Muscle layer of duodenum (tissue), 2 donors: ENCODE data around the gene KCNN4.

Experiments
- H3K27ac ChIP-seq: one replicate; pipeline ENCODE4 v1.7.0; 2013; ENCODE audit warnings: mild to moderate bottlenecking, low read length
- H3K27me3 ChIP-seq: one replicate; pipeline ENCODE4 v1.7.0; 2013; ENCODE audit warnings: low read depth, mild to moderate bottlenecking, control low read depth, low read length
- H3K36me3 ChIP-seq, 2 donors: one replicate each; pipeline ENCODE4 v1.7.0; 2013; ENCODE audit warnings: low read length in 2 of 2, control low read depth in 1 of 2, mild to moderate bottlenecking in 1 of 2; ENCODE audit not compliant: insufficient read depth in 2 of 2, control insufficient read depth in 1 of 2
- H3K4me1 ChIP-seq, 2 donors: one replicate each; pipeline ENCODE4 v1.7.0; 2013; ENCODE audit warnings: low read length in 2 of 2, mild to moderate bottlenecking in 2 of 2, control low read depth in 1 of 2, moderate library complexity in 1 of 2; ENCODE audit not compliant: insufficient read depth in 2 of 2, control insufficient read depth in 1 of 2
- H3K4me3 ChIP-seq, 2 donors: one replicate each; pipeline ENCODE4 v1.7.0; 2013; ENCODE audit warnings: low read length in 2 of 2, low read depth in 1 of 2, mild to moderate bottlenecking in 1 of 2
- H3K9me3 ChIP-seq, 2 donors: one replicate each; pipeline ENCODE4 v1.7.0; 2013; ENCODE audit warnings: low read length in 2 of 2, control low read depth in 1 of 2, mild to moderate bottlenecking in 1 of 2; ENCODE audit not compliant: control insufficient read depth in 1 of 2
- donor health status: healthy.

The KCNN4 gene

DNA sequence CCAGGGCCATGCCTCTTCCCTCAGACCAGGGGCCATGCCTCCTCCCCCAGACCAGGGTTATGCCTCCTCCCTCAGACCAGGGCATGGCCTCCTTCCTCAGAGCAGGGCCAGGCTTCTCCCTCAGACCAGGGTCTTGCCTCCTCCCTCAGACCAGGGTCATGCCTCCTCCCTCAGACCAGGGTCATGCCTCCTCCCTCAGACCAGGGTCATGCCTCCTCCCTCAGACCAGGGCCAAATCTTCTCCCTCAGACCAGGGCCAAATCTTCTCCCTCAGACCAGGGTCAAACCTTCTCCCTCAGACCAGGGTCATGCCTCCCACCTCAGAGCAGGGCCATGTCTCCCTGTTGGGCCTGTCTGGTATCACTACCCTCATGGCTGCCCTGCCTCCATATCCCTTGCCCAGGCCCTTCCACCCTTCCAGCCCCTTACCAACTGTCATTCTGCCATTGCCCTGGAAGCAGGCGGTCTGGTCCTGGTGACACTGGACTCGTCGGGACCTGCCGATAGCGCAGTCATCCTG is 17.3 kb upstream of the KCNN4 start:
- no peaks in the 10 kb centered on the region for H3K27me3 ChIP-seq
- H3K36me3 ChIP-seq: no peaks in the 10 kb centered on the region
- peaks cover 0 to 8% of the 10 kb centered on the region in 2 donors for H3K4me1 ChIP-seq
- H3K4me3 ChIP-seq: peak overlapping the region; percentile 59 to 76
- no peak overlapping the region for H3K27ac ChIP-seq
- peaks cover 0 to 7% of the 10 kb centered on the region in 2 donors for H3K9me3 ChIP-seq

DNA sequence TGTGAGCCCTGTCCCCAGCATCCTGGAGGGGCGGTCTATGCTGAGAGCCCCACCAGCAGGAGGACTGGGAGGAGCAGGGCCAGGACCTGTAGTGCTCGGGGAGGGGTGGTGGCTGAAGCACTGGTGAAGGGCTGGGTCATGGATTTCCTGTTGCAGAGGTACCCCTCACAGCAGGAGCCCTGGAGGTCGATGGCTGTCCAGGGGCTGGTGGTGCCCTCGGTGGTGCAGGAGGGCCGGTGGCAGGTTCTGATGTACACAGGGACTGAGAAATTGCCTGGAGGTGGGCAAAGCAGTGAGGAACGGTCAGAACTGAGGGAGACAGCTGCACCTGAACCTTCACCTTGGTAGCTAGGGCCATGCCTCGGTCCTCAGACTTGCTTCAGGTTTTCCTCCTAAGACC is 16.8 kb upstream of the KCNN4 start:
- H3K27ac ChIP-seq: no peak overlapping the region
- peaks cover 0 to 8% of the 10 kb centered on the region in 2 donors for H3K4me1 ChIP-seq
- no peaks in the 10 kb centered on the region for H3K36me3 ChIP-seq
- H3K9me3 ChIP-seq: peaks cover 0 to 7% of the 10 kb centered on the region in 2 donors
- no peaks in the 10 kb centered on the region for H3K27me3 ChIP-seq
- no peak overlapping the region for H3K4me3 ChIP-seq

DNA sequence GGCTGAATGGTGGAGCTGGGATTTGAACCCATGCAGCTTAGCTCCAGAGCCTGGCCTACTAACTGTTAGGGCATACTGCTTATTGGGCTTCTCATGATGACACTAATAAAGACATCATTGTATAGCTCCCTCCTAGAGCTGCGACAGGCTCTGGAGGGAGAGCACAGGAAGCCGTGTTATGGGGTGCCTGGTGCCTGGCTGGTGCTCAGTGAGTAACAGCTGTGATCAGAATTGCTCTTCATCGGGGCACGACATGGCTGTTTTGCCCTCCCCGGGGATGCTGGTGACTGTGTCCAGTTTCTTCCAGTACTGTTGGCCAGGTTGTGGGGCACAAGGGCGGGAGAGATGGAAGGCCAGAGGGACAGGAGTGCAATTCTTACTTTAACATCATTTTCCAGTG is 16.3 kb upstream of the KCNN4 start:
- Histone ChIP-seq H3K4me3 (no peak overlapping the region), H3K27me3 (no peaks in the 10 kb centered on the region), H3K27ac (no peak overlapping the region), H3K9me3 (peaks cover 0 to 7% of the 10 kb centered on the region in 2 donors), H3K4me1 (peaks cover 0 to 8% of the 10 kb centered on the region in 2 donors), H3K36me3 (no peaks in the 10 kb centered on the region)

DNA sequence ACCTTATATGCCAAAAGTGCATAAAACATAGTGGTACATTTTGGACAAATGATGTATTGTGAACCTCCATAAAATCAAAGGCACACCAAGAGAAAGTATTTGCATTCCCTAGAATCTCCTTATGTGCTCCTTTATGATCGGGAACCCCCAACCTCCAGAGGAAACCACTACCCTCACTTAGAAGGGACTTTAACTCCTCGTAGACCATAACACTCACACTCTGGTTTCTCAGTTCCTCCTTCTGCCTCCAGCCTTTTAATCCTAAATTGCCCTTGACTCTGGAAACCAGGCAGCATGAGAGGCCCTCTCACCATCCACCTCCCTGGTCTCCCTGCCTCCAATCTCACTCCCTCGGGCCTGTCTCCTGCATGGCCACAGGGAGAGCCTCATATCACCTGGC is 9.8 kb upstream of the KCNN4 start:
- Histone ChIP-seq H3K36me3 (no peaks in the 10 kb centered on the region), H3K4me3 (no peak overlapping the region), H3K9me3 (peaks cover 0 to under 1% of the 10 kb centered on the region in 2 donors), H3K27me3 (no peaks in the 10 kb centered on the region), H3K27ac (no peak overlapping the region), H3K4me1 (no peaks in the 10 kb centered on the region)

DNA sequence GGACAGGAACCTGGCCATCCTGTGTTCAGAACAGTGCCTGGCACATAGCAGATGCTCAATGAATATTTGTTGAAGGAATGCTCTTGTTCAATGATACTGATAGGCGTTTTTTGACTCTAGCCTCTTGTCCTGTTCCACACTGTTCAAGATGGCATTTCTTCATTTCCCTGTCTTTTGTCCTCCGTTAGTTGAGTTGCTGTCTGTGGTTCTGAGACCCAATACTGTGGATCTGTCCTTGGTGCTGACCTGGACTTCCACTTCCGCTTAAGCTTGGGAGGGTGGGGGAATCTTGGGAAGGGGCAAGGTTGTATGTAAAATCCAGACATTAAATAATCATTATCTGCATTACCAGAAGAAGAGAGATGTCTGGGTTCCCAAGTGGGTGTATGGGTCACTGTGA is 8.3 kb upstream of the KCNN4 start:
- Histone ChIP-seq H3K27ac (no peak overlapping the region), H3K4me3 (no peak overlapping the region), H3K27me3 (no peaks in the 10 kb centered on the region), H3K4me1 (peaks cover 4 to 9% of the 10 kb centered on the region in 2 donors), H3K36me3 (no peaks in the 10 kb centered on the region), H3K9me3 (no peaks in the 10 kb centered on the region)

DNA sequence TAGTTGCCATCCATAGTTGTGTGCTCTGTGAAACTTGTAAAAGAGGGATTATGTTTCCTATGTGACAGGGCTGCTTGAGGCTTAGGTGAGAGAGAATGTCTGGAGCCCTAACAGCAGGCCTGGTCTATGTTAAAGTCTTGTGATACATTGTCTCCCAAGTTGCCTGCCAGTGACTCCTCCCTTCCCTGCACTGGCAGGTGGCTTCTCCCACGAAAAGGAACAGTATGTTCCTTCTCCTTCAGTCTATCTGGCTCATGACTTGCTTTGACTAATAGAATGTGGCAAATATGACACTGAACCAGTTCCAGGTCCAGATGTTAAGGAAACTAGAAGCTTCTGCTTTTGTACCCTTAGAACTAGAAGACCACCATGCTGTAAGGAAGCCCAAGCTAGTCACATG is 5.9 kb upstream of the KCNN4 start:
- no peaks in the 10 kb centered on the region for H3K9me3 ChIP-seq
- no peak overlapping the region for H3K4me3 ChIP-seq
- no peaks in the 10 kb centered on the region for H3K36me3 ChIP-seq
- H3K27me3 ChIP-seq: no peaks in the 10 kb centered on the region
- H3K4me1 ChIP-seq: peaks cover 5 to 9% of the 10 kb centered on the region in 2 donors
- H3K27ac ChIP-seq: no peak overlapping the region

DNA sequence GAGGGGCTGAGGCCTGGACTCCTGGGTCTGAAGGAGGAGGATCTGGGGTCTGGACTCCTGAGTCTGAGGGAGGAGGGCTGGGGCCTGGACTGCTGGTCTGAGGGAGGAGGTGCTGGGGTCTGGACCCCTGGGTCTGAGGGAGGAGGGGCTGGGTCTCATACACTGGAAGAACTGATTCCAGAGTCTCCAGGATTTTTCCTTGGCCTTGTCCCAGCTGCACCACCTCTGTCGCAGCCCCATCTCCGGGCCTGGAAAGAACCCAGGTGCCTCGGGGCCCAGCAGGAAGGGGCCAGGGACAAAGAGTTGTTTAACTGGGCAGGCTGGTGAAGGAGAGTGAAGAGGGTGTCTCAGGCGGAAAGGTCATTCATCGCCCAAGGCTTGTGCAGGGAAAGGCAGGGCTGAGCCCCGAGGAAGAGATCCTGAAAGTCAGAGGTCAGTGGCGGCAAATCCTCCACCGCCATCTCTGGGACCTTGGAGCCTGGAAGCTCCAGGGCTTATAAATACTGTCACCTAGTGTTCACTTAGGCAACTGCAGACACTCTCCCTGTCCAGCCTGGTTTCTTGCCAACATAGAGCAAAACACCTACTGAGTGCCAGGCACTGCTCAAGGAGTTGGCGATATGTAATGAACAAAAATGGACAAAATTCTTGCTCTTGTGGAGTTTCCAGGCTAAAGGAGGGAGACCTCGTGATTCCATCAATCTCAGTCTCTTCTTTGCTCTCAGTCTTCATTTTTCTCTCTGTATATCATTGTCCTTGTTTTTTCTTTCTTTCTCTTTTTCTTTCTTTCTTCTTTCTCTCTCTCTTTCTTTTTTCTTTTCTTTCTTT is 4.4 kb upstream of the KCNN4 start:
- Histone ChIP-seq H3K27me3 (no peaks in the 10 kb centered on the region), H3K27ac (no peak overlapping the region), H3K9me3 (no peaks in the 10 kb centered on the region), H3K36me3 (no peaks in the 10 kb centered on the region), H3K4me1 (peaks cover 5 to 9% of the 10 kb centered on the region in 2 donors), H3K4me3 (no peak overlapping the region)

DNA sequence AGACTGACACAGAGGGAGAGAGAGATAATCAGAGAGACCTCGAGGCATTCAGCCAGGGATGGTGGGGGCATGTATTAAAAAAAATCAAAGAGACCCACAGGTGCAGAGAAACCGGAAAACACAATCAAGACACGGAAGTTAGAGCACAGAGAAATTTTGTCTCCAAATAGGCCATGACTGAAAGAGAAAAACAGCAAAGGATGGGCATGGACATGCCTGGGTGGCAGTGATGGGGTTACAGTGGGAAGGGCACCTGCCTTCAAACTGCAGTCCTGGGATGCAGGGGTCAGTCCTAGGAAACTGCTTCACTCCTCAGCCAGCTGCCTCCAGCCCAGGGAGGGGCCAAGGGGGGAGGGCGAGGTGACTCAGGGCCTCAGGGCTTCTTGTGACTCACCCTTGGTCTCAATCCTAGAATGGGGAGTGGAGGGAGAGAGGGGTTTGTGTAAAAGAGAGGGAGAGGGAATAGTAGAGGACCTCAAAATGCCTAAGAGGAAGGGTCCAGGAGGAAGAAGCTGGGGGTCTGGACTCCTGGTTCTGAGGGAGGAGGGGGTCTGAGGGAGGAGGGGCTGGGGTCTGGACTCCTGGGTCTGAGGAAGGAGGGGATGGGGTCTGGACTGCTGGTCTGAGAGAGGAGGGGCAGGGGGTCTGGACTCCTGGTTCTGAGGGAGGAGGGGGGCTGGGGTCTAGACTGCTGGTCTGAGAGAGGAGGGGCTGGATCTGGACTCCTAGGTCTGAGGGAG is 3.6 kb upstream of the KCNN4 start:
- peak overlapping the region; percentile 16 for H3K27ac ChIP-seq
- peaks cover 5 to 9% of the 10 kb centered on the region in 2 donors for H3K4me1 ChIP-seq
- H3K36me3 ChIP-seq: no peaks in the 10 kb centered on the region
- no peaks in the 10 kb centered on the region for H3K9me3 ChIP-seq
- H3K4me3 ChIP-seq: no peak overlapping the region
- H3K27me3 ChIP-seq: no peaks in the 10 kb centered on the region

DNA sequence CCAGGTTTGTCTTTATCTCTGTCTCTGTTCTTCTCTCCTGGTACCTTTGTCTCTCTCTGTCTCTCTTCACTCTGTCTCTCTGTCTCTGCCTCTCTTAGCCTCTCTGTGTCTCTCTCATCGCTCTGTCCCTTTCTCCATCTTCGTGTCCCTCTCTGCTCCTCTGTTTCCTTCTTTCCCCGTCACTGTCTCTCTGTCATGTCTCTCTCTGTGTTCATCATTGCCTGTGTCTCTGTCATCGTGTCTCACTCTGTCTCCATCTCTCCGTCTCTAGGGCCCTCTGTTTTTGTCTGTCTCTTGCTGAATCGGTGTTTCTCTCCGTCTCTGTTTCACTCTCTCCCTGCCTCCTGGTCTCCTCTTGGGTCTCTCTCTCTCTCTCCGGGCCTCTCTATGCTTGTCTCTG is 2.9 kb upstream of the KCNN4 start:
- Histone ChIP-seq H3K9me3 (no peaks in the 10 kb centered on the region), H3K4me1 (peaks cover 5 to 16% of the 10 kb centered on the region in 2 donors), H3K27ac (peak overlapping the region; percentile 16), H3K27me3 (no peaks in the 10 kb centered on the region), H3K4me3 (no peak overlapping the region), H3K36me3 (no peaks in the 10 kb centered on the region)

DNA sequence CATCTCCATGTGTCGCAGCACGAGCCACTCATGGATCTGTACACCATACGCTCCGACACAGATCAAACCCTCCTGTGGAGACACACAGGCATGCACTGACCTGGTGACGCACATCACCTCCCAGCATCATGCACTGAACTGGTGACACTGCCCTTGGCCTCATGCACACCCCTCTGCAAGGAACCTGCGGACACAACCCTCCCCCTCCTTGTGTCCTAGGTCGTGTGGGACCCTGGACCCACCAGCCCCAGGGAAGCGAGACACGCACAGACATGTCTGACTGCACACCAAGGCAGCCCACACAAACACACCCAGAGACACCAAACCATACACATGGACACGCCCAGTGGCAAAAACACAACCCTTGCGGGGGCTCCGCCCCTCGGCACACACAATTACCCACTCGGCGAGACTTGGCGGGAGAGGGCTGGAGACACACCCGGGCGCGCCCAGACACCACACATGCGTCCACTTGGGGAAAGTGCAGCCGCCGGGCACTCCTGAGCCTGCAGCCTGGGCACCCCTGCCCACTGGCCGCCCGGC is 2.0 kb upstream of the KCNN4 start:
- no peaks in the 10 kb centered on the region for H3K9me3 ChIP-seq
- peaks cover 5 to 19% of the 10 kb centered on the region in 2 donors for H3K4me1 ChIP-seq
- H3K27ac ChIP-seq: no peak overlapping the region
- H3K36me3 ChIP-seq: no peaks in the 10 kb centered on the region
- H3K27me3 ChIP-seq: no peaks in the 10 kb centered on the region
- no peak overlapping the region for H3K4me3 ChIP-seq

DNA sequence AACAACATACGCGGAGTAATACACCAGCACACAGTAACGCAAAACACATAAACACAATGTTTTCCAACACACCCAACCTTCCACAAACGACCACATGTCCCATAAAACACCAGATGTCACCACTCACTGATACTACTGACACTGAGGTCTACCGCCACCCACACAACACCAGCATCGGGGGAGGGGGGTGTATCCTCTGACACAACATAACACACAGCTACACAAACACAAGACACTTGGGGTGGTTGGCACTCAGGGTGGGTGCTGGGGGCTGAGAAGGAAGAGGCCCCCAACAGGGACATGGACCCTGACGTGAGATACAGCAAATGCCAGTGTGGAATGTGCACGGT is 1.5 kb upstream of the KCNN4 start:
- Histone ChIP-seq H3K27ac (no peak overlapping the region), H3K36me3 (no peaks in the 10 kb centered on the region), H3K4me3 (no peak overlapping the region), H3K9me3 (no peaks in the 10 kb centered on the region), H3K27me3 (no peaks in the 10 kb centered on the region), H3K4me1 (peaks cover 5 to 24% of the 10 kb centered on the region in 2 donors)
